Adrenal gland (tissue), 12 donors: Measurements from ENCODE around the gene ADARB2. TPM values are rescaled to one million over a fixed set of nuclear protein-coding genes. Genes with fewer than 3 reads are reported as not detected.
"Not testable (repeated sequence)": the region's sequence is repeated elsewhere in the genome, so short reads cannot be mapped to it uniquely, and the experiment has no call there.

ENCODE experiments used
- DNase-seq, 7 donors: peaks; one replicate each; pipeline ENCODE4 v3.0.0-alpha.2; 2019 to 2020
- H3K27ac ChIP-seq, 5 donors: fragments of 200-600 bp; sonication (generic) in 4 of 5; 1 replicate in 3 of 5; 2 replicates in 2 of 5; pipeline versions ENCODE4 v1.5.1 to v1.8.0; 2016 to 2020; ENCODE audit warnings: mild to moderate bottlenecking in 1 of 5
- H3K27me3 ChIP-seq: fragments of 200-600 bp; 2 replicates; pipeline ENCODE4 v1.8.0; 2021
- H3K36me3 ChIP-seq, 2 donors: fragments of 200-600 bp; replicated peaks in 1 of 2; 1 replicate in 1 of 2; 2 replicates in 1 of 2; pipeline versions ENCODE4 v1.5.1 to v1.8.0; 2018 to 2022
- H3K4me1 ChIP-seq, 2 donors: fragments of 200-600 bp; replicated peaks in 1 of 2; 1 replicate in 1 of 2; 2 replicates in 1 of 2; pipeline versions ENCODE4 v1.5.1 to v1.8.0; 2018 to 2021
- H3K4me3 ChIP-seq, 4 donors: fragments of 200-600 bp; sonication (generic) in 3 of 4; one replicate each; pipeline ENCODE4 v1.5.1; 2016 to 2018
- H3K9me3 ChIP-seq, 3 donors: fragments of 200-600 bp; sonication (generic) in 1 of 3; replicated peaks in 1 of 3; 1 replicate in 2 of 3; 2 replicates in 1 of 3; pipeline versions ENCODE4 v1.5.1 to v1.8.0; 2016 to 2021
- CTCF ChIP-seq, 6 experiments: fragments of 450-650 bp in 4 of 6; fragments of 200-600 bp in 2 of 6; sonication (generic) in 1 of 6; IDR thresholded peaks; 1 replicate in 5 of 6; 2 replicates in 1 of 6; pipeline versions ENCODE4 v1.5.1 to v1.8.0; 2016 to 2021; ENCODE audit warnings: antibody characterized with exemption in 6 of 6, mild to moderate bottlenecking in 2 of 6, moderate library complexity in 1 of 6
- POLR2A ChIP-seq, 2 donors: fragments of 450-650 bp; IDR thresholded peaks; one replicate each; pipeline ENCODE4 v1.6.1; 2017; ENCODE audit warnings: antibody characterized with exemption in 2 of 2, mild to moderate bottlenecking in 2 of 2, moderate library complexity in 1 of 2
- WGBS, 4 donors: extraction: QIAGEN DNeasy Blood & Tissue Kit in 2 of 4; methylation state at CpG; one replicate each; pipeline versions ENCODE4 v1.1.5 to v1.1.7; 2013 to 2017; 5-methylcytosine and 5-hydroxymethylcytosine counted together
- intact Hi-C, 2 donors: fragments of 100-400 bp; cut with DNase I; formaldehyde crosslinking; loops; one replicate each; pipeline versions ENCODE4 v1.14.1 to v1.15.0; 2022 to 2023
- polyA plus RNA-seq, 3 donors: library from polyadenylated mRNA; stranded (reverse); fragments of 200-250 nt in 2 of 3; fragments of 350-450 nt in 1 of 3; fragmentation: Illumina TruSeq in 1 of 3; extraction: RNeasy Lipid Tissue Mini Kit (QIAGEN cat#74804) in 1 of 3; gene quantifications; one replicate each; pipeline ENCODE4 v1.2.3, GENCODE V29; 2013 to 2014
- total RNA-seq, 9 donors: library from RNA; depleted of rRNA in 4 of 9; stranded (reverse); fragments of >200 nt in 4 of 9; fragments of 120-200 nt in 1 of 9; fragmentation: NEBNext Ultra II Directional in 1 of 9; extraction: Animal tissue kit (Norgen Biotek cat#: 25700) in 1 of 9; gene quantifications; one replicate each; pipeline versions ENCODE4 v1.1.0 to v1.2.4, GENCODE V29; 2013 to 2023
- donor health status: healthy with polysubstance abuse.
- donor health status: Bipolar disorder and iron deficiency.
- donor health status: DM: yes; HTN: yes; CAD: no.
- donor health status: DM: no; HTN: no; CAD: no.
- donor health status: DM: no; HTN: no; CAD: no.
- donor health status: DM: yes; HTN: yes; CAD: no.

Gene ADARB2
- total and polyA plus RNA-seq, 12 donors = 0.14 to 3.1 (median 0.91) TPM

- Histone ChIP-seq H3K36me3 (no peaks in the 10 kb centered on the region), H3K4me1 (no peaks in the 10 kb centered on the region), H3K4me3 (no peak overlapping the region), H3K27me3 (no peaks in the 10 kb centered on the region), H3K27ac (no peak overlapping the region), H3K9me3 (no peaks in the 10 kb centered on the region)
- TF ChIP-seq CTCF (IDR thresholded peaks at IDR 0.05) (no peak), POLR2A (IDR thresholded peaks at IDR 0.05) (no peak)
- DNase-seq = peak in 5 of 7 donors; percentile 10 to 38 (median 19)
- intact Hi-C loops = no loop called here
- WGBS, 4 donors = 78 to 91% (median 85%) methylated on average over 42 to 59 of the region's 59 CpGs
Observed at GRCh38 chr10:1159131-1160061, 577.9 kb downstream of the ADARB2 start.

GRCh38 chr10:1158536-1158935 lies 578.8 kb downstream of the ADARB2 start:
- H3K4me3 ChIP-seq, H3K27me3 ChIP-seq, H3K36me3 ChIP-seq, intact Hi-C loops, H3K27ac ChIP-seq, H3K4me1 ChIP-seq, H3K9me3 ChIP-seq: not testable (repeated sequence)
- peak in 2 of 7 donors; percentile 5 to 15 for DNase-seq
- WGBS, 4 donors = 88 to 95% (median 92%) methylated on average over 10 of the region's 10 CpGs

- 83 to 91% (median 87%) methylated on average over 12 of the region's 12 CpGs for WGBS, 4 donors
- H3K27ac ChIP-seq = no peak overlapping the region
Observed at GRCh38 chr10:1158066-1158465, 579.3 kb downstream of the ADARB2 start.

GRCh38 chr10:1157615-1157933 lies 579.8 kb downstream of the ADARB2 start:
- H3K36me3 ChIP-seq = no peaks in the 10 kb centered on the region
- no peaks in the 10 kb centered on the region for H3K9me3 ChIP-seq
- WGBS, 4 donors = 69 to 84% (median 78%) methylated on average over 4 of the region's 4 CpGs
- no peak for TF ChIP-seq POLR2A (IDR thresholded peaks at IDR 0.05)
- TF ChIP-seq CTCF (IDR thresholded peaks at IDR 0.05) = no peak
- H3K4me3 ChIP-seq = no peak overlapping the region
- no peak overlapping the region for H3K27ac ChIP-seq
- peak in 1 of 7 donors; percentile 11 for DNase-seq
- intact Hi-C loops = no loop called here
- no peaks in the 10 kb centered on the region for H3K27me3 ChIP-seq
- no peaks in the 10 kb centered on the region for H3K4me1 ChIP-seq

More at GRCh38 chr10:1158066-1158465, 579.3 kb downstream of the ADARB2 start:
- TF ChIP-seq POLR2A (IDR thresholded peaks at IDR 0.05) = no peak
- TF ChIP-seq CTCF (IDR thresholded peaks at IDR 0.05) = no peak
- intact Hi-C loops = no loop called here
- Histone ChIP-seq H3K9me3 (no peaks in the 10 kb centered on the region), H3K27me3 (no peaks in the 10 kb centered on the region), H3K4me3 (no peak overlapping the region), H3K4me1 (no peaks in the 10 kb centered on the region), H3K36me3 (no peaks in the 10 kb centered on the region)
- no peak for DNase-seq
